NCI-H774 (cell line): Measurements from ENCODE around the gene CHRNA10.

Experiments used
- DNase-seq: peaks from one replicate; lab custom pipeline; 2025; lab: John Stamatoyannopoulos, UW

CHRNA10 gene

GRCh38 chr11:3671334-3672254 is at the start of gene CHRNA10:
Gene CHRNA10, minus strand, starts transcription at chr11:3671384. Its CDS starts 72 bp downstream, at chr11:3671312.
- no peak for DNase-seq

- DNase-seq: no peak
Observed at GRCh38 chr11:3712274-3712673, 41.1 kb upstream of the CHRNA10 start.

GRCh38 chr11:3710485-3711259 is 39.5 kb upstream of the CHRNA10 start:
- DNase-seq: no peak

GRCh38 chr11:3709977-3710376 is 38.8 kb upstream of the CHRNA10 start:
- no peak for DNase-seq

GRCh38 chr11:3707176-3707575 is 36.0 kb upstream of the CHRNA10 start:
- DNase-seq: no peak

- DNase-seq: no peak
Observed at GRCh38 chr11:3703383-3703782, 32.2 kb upstream of the CHRNA10 start.

GRCh38 chr11:3700910-3701309 is 29.7 kb upstream of the CHRNA10 start:
- no peak for DNase-seq

- DNase-seq: no peak
Observed at GRCh38 chr11:3700410-3700809, 29.2 kb upstream of the CHRNA10 start.

GRCh38 chr11:3686751-3687150 is 15.6 kb upstream of the CHRNA10 start:
- no peak for DNase-seq

GRCh38 chr11:3685923-3686322 is 14.7 kb upstream of the CHRNA10 start:
- DNase-seq: no peak

- DNase-seq: no peak
Observed at GRCh38 chr11:3684819-3685172, 13.6 kb upstream of the CHRNA10 start.

- DNase-seq: no peak
Observed at GRCh38 chr11:3684129-3684818, 13.1 kb upstream of the CHRNA10 start.

GRCh38 chr11:3683039-3683438 is 11.9 kb upstream of the CHRNA10 start:
- no peak for DNase-seq

- no peak for DNase-seq
Observed at GRCh38 chr11:3679077-3679476, 7.9 kb upstream of the CHRNA10 start.

GRCh38 chr11:3675971-3676370 is 4.8 kb upstream of the CHRNA10 start:
- DNase-seq: no peak

- no peak for DNase-seq
Observed at GRCh38 chr11:3674189-3674588, 3.0 kb upstream of the CHRNA10 start.

GRCh38 chr11:3669742-3670183 is 1.4 kb downstream of the CHRNA10 start:
- DNase-seq: no peak

- DNase-seq: no peak
Observed at GRCh38 chr11:3669128-3669527, 2.1 kb downstream of the CHRNA10 start.

GRCh38 chr11:3667149-3668035 is 3.8 kb downstream of the CHRNA10 start:
- no peak for DNase-seq

- DNase-seq: no peak
Observed at GRCh38 chr11:3666023-3666530, 5.1 kb downstream of the CHRNA10 start.

- DNase-seq: no peak
Observed at GRCh38 chr11:3665336-3666022, 5.7 kb downstream of the CHRNA10 start.
